OCI-LY1 (cell line): ENCODE results near the gene SLC2A10.

Experiments used
- H2AFZ ChIP-seq: fragments of 200-600 bp; sonication (generic), shearing (Covaris generic); 2 replicates; pipeline ENCODE4 v1.6.0; 2014; ENCODE audit warnings: antibody characterized with exemption, mild to moderate bottlenecking, low read length
- H3F3A ChIP-seq: fragments of 200-600 bp; sonication (generic), shearing (Covaris generic); 2 replicates; pipeline ENCODE4 v1.6.0; 2014; ENCODE audit warnings: mild to moderate bottlenecking, antibody characterized with exemption, low read length, moderate library complexity; ENCODE audit not compliant: insufficient read depth
- H3K27ac ChIP-seq: fragments of 200-600 bp; sonication (generic); 2 replicates; pipeline ENCODE4 v1.5.1; 2014; ENCODE audit warnings: low read length, mixed run types, mild to moderate bottlenecking, low read depth; ENCODE audit not compliant: poor library complexity, severe bottlenecking
- H3K27me3 ChIP-seq: fragments of 200-600 bp; sonication (generic); 2 replicates; pipeline ENCODE4 v1.6.0; 2014; ENCODE audit warnings: antibody characterized with exemption, mild to moderate bottlenecking, low read length, moderate library complexity; ENCODE audit not compliant: insufficient read depth
- H3K36me3 ChIP-seq: fragments of 200-600 bp; sonication (generic); 2 replicates; pipeline ENCODE4 v1.6.1; 2014; ENCODE audit warnings: mild to moderate bottlenecking, antibody characterized with exemption, low read length, moderate library complexity, mixed read lengths; ENCODE audit not compliant: insufficient read depth
- H3K4me1 ChIP-seq: fragments of 200-600 bp; sonication (generic); 2 replicates; pipeline ENCODE4 v1.5.1; 2014; ENCODE audit warnings: mild to moderate bottlenecking, low read length, moderate library complexity; ENCODE audit not compliant: insufficient read depth, severe bottlenecking
- H3K4me2 ChIP-seq: fragments of 200-600 bp; sonication (generic), shearing (Covaris generic); 2 replicates; pipeline ENCODE4 v1.6.1; 2014; ENCODE audit warnings: low read length
- H3K4me3 ChIP-seq: fragments of 200-600 bp; sonication (generic); 2 replicates; pipeline ENCODE4 v1.5.1; 2014; ENCODE audit warnings: low read length, low read depth, mild to moderate bottlenecking, mixed read lengths; ENCODE audit not compliant: poor library complexity, severe bottlenecking
- H3K79me2 ChIP-seq: fragments of 200-600 bp; shearing (Covaris generic); 2 replicates; pipeline ENCODE4 v1.6.1; 2016; ENCODE audit warnings: mixed run types, low read length, mixed read lengths; ENCODE audit not compliant: insufficient read depth
- H3K9ac ChIP-seq: fragments of 200-600 bp; sonication (generic), shearing (Covaris generic); 2 replicates; pipeline ENCODE4 v1.6.1; 2014; ENCODE audit warnings: mild to moderate bottlenecking, low read length, mixed read lengths
- H3K9me2 ChIP-seq: fragments of 200-600 bp; sonication (generic), shearing (Covaris generic); 2 replicates; pipeline ENCODE4 v1.6.1; 2014; ENCODE audit warnings: low read depth, mild to moderate bottlenecking, low read length, mixed read lengths
- H3K9me3 ChIP-seq: fragments of 200-600 bp; shearing (Covaris generic); 2 replicates; pipeline ENCODE4 v1.6.1; 2014; ENCODE audit warnings: low read length, mixed read lengths
- H4K20me1 ChIP-seq: fragments of 200-600 bp; sonication (generic), shearing (Covaris generic); 2 replicates; pipeline ENCODE4 v1.6.0; 2016; ENCODE audit warnings: mild to moderate bottlenecking, low read length; ENCODE audit not compliant: insufficient read depth
- EZH2 ChIP-seq: fragments of 200-600 bp; sonication (generic), shearing (Covaris generic); IDR thresholded peaks from 2 replicates; pipeline ENCODE4 v1.8.0; 2017; ENCODE audit warnings: borderline replicate concordance, mixed run types, mild to moderate bottlenecking, antibody characterized with exemption, low read length, moderate library complexity, mixed read lengths
- TF ChIP-seq, protein P1 (sequence below): fragments of 200-600 bp; sonication (generic), shearing (Covaris generic); IDR thresholded peaks from 2 replicates; pipeline ENCODE4 v1.5.1; 2017; ENCODE audit warnings: mild to moderate bottlenecking, antibody characterized with exemption, low read length, moderate library complexity, mixed read lengths

The SLC2A10 gene

DNA sequence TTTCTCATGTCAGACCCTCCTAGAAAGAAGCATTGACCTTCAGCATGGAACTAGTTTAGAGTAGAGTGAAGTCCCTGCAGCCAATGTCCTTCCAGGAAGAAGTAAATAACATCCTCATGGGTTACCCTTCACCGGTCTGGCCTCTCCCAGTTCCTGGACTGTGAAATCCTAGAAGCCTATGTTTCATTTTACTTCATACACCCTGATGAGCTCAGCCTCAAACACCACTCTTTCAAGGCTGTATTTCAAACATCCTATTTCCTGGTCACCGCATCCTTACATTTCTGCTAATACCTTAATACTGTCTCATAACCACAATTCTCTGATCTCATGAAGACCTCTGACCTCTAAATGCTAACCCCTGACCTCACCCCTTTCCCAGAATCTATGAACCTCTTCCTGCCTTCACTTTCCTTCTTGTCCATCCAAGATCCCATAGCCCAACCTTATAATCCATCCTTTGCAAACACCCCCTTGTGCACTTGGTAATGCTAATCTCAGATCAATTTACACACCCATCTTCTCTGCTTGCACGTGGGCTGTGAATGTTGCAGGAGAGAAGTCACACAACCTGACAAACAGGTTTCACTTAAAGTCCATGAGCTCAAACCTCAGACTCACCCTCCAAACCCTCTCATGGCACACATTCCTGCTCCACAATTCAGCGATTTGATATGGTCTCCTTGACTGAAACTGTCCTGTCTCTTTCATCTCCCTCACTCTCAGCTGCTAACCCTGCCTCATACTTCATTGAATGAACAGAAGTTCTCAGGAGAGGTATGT is 30.2 kb downstream of the SLC2A10 start:
- Histone ChIP-seq H3K4me3 (no peak overlapping the region), H3K27ac (no peak overlapping the region), H3K36me3 (no peaks in the 10 kb centered on the region), H3K4me2 (no peak overlapping the region), H3K9ac (no peak overlapping the region), H3K79me2 (no peaks in the 10 kb centered on the region), H3K4me1 (no peaks in the 10 kb centered on the region), H2AFZ (no peak overlapping the region), H4K20me1 (no peaks in the 10 kb centered on the region), H3K9me3 (no peaks in the 10 kb centered on the region), H3K27me3 (peaks cover 6% of the 10 kb centered on the region; the same call in 1 of the 2 replicates), H3F3A (no peaks in the 10 kb centered on the region), H3K9me2 (no peaks in the 10 kb centered on the region)
- TF ChIP-seq, protein P1, sequence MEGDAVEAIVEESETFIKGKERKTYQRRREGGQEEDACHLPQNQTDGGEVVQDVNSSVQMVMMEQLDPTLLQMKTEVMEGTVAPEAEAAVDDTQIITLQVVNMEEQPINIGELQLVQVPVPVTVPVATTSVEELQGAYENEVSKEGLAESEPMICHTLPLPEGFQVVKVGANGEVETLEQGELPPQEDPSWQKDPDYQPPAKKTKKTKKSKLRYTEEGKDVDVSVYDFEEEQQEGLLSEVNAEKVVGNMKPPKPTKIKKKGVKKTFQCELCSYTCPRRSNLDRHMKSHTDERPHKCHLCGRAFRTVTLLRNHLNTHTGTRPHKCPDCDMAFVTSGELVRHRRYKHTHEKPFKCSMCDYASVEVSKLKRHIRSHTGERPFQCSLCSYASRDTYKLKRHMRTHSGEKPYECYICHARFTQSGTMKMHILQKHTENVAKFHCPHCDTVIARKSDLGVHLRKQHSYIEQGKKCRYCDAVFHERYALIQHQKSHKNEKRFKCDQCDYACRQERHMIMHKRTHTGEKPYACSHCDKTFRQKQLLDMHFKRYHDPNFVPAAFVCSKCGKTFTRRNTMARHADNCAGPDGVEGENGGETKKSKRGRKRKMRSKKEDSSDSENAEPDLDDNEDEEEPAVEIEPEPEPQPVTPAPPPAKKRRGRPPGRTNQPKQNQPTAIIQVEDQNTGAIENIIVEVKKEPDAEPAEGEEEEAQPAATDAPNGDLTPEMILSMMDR: no peak
- TF ChIP-seq EZH2: no peak

DNA sequence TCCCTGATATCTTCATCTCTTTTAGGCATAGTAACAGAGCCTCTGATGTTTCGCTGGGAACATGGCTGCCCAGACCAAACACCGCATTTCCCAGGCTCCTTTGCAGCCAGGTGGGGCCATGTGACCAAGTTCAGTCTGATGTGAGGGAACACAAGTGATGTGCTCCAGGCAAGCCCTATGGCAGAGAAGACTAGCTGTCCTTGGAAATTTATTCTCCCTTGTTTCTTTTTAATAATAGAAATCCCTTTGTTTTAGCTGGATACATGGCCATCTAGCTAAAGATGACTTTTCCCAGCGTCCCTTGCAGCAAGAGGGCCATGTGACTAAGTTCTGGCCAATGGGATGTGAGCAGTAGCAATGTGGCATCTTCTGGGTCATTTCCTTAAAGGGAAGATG is 30.8 kb downstream of the SLC2A10 start:
- H3K9me2 ChIP-seq: no peaks in the 10 kb centered on the region

DNA sequence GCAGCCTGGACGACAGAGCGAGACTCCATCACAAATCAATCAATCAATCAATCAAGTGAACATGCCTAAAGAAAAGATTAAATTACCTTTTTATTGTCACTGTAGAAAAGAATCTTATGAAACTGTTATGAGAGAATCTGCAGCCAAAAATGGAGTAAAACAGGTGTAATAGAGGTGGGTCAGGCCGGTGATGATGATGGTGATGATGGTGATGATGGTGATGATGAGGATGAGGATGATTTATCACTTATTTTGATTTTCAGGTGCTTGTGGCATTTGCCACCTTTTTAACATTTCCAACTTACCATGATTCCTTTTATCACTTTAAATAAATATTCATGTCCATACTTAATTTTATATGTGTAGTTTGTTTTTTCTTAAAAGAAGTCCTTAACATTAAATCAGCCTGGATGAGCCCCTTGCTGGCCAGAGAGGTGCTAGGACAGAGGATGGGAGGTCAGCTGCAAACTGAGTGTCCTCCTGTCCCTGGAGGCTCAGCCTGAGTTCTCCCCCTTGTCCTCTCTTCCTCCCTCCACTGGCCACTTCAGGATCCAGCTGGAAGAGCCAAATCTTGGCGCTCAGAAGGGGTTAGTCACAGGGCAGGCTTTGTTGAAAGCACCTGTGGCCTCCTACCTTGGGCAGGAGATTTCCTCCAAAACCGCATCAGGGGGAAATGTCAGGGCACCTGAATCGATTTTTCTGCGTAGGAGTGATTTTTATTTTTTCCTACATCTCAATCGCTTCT is 32.6 kb downstream of the SLC2A10 start:
- Histone ChIP-seq H4K20me1 (no peaks in the 10 kb centered on the region), H2AFZ (no peak overlapping the region), H3K9me2 (no peaks in the 10 kb centered on the region), H3K27ac (no peak overlapping the region), H3K4me2 (no peak overlapping the region), H3K36me3 (no peaks in the 10 kb centered on the region), H3F3A (no peaks in the 10 kb centered on the region), H3K4me3 (no peak overlapping the region), H3K4me1 (no peaks in the 10 kb centered on the region), H3K79me2 (no peaks in the 10 kb centered on the region), H3K9ac (no peak overlapping the region), H3K9me3 (no peaks in the 10 kb centered on the region), H3K27me3 (peaks cover 6% of the 10 kb centered on the region; the same call in 1 of the 2 replicates)
- TF ChIP-seq, protein P1: no peak
- no peak for TF ChIP-seq EZH2

More for the DNA sequence above, 30.8 kb downstream of the SLC2A10 start:
- peaks cover 6% of the 10 kb centered on the region; the same call in 1 of the 2 replicates for H3K27me3 ChIP-seq
- H3K36me3 ChIP-seq: no peaks in the 10 kb centered on the region
- no peak overlapping the region for H3K27ac ChIP-seq
- no peak overlapping the region for H3K9ac ChIP-seq
- no peak for TF ChIP-seq EZH2
- TF ChIP-seq, protein P1: no peak
- H3K9me3 ChIP-seq: no peaks in the 10 kb centered on the region
- no peaks in the 10 kb centered on the region for H3F3A ChIP-seq
- no peak overlapping the region for H3K4me2 ChIP-seq
- H3K4me1 ChIP-seq: no peaks in the 10 kb centered on the region
- no peaks in the 10 kb centered on the region for H3K79me2 ChIP-seq
- no peaks in the 10 kb centered on the region for H4K20me1 ChIP-seq
- no peak overlapping the region for H2AFZ ChIP-seq
- H3K4me3 ChIP-seq: no peak overlapping the region
